ENCODE measurements around the gene DDX24.
"Not testable (repeated sequence)": the region's sequence is repeated elsewhere in the genome, so short reads cannot be mapped to it uniquely, and the experiment has no call there.

DDX24 gene

GRCh38 chr14:94079891-94080620 lies 946 bp downstream of the DDX24 start:
- DNase-seq (ENCODE audit: low read depth) = no peak

DNA sequence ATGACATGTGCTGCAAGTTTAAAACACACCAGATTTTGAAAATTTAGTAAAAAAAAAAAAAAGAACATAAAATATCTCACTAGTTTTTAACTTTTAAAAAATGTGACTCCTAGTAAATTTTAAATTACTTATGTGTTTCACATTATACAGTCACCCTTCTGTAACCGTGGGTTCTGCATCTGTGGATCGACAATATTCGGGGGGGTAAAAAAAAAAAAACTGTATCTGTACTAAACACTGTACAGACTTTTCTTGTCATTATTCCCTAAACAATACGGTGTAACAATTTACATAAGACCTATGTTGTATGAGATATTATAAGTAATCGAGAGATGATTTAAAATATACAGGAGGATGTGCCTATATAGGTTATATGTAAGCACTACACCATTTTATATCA lies 3.2 kb downstream of the DDX24 start:
- no peak for DNase-seq (ENCODE audit: low read depth)

DNA sequence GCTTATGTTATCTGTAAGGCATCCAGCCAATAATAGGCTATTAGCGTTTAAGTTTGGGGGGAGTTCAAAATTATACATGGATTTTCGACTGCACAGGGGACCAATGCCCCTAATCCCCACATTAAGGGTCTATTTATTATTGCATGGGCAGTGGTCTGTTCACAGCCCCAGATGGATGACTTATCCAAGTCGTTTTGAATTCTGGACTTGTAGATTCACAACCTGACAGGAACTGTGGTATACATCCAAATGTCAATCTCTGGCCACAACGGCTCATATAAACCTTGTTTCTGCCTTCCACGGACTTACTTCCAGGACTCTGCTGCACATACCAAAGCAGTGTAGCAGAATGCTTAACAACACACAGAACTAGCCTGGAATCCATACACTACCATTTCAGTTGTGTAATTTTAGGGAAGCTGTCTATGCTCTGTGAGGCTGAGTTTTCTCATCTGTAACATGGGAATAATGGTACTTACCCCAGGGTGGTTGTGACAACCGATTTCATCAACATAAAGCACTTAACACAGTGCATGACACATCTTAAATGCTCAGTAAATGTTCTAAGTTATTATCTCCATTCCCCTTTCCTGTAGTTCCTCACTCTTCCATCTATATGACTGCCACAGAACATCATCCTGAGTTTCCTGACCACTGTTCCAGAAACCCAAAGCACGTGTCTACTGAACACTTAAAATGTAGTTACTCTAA lies 3.7 kb downstream of the DDX24 start:
- no peak for DNase-seq (ENCODE audit: low read depth)

GRCh38 chr14:94075008-94075407 lies 6.0 kb downstream of the DDX24 start:
- DNase-seq (ENCODE audit: low read depth) = no peak

- DNase-seq (ENCODE audit: low read depth) = no peak
Observed at GRCh38 chr14:94074534-94074933, 6.5 kb downstream of the DDX24 start.

DNA sequence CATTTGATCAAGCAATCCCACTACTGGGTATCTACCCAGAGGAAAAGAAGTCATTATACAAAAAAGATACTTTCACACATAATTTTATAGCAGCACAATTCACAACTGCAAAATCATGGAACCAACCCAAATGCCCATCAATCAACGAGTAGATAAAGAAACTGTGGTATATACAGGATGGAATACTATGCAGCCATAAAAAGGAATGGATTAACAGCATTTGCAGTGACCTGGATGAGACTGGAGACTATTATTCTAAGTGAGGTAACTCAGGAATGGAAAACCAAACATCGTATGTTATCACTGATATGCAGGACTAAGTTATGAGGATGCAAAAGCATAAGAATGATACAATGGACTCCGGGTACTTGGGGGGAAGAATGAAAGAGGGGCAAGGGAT lies 8.9 kb downstream of the DDX24 start:
- DNase-seq (ENCODE audit: low read depth) = not testable (repeated sequence)

- DNase-seq (ENCODE audit: low read depth) = no peak
Observed at GRCh38 chr14:94066089-94066676, 14.8 kb downstream of the DDX24 start.

- DNase-seq (ENCODE audit: low read depth) = no peak
Observed at GRCh38 chr14:94062344-94062940, 18.6 kb downstream of the DDX24 start.

GRCh38 chr14:94059998-94060397 lies 21.0 kb downstream of the DDX24 start:
- DNase-seq (ENCODE audit: low read depth) = no peak

DNA sequence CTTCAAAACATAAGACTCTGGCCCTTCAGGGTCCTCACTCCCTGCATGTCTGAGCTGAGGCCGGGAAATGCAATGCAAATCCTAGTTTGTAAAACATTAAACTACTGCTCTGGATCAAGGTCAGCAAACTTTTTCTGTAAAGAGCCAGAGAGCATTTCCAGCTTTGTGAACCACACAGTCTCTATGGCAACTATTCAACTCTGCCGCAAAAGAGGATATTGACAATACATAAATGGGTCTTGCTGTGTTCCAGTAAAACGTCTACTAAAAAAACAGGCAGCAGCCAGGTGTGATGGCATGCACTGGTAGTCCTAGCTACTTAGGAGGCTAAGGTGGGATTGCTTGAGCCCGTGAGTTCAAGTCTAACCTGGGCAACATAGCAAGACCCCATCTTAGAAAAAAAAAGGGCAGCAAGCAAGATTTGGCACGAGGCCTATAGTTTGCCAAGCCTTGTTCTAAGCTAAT lies 22.3 kb downstream of the DDX24 start:
- no peak for DNase-seq (ENCODE audit: low read depth)

- no peak for DNase-seq (ENCODE audit: low read depth)
Observed at GRCh38 chr14:94058128-94058673, 22.8 kb downstream of the DDX24 start.

DNA sequence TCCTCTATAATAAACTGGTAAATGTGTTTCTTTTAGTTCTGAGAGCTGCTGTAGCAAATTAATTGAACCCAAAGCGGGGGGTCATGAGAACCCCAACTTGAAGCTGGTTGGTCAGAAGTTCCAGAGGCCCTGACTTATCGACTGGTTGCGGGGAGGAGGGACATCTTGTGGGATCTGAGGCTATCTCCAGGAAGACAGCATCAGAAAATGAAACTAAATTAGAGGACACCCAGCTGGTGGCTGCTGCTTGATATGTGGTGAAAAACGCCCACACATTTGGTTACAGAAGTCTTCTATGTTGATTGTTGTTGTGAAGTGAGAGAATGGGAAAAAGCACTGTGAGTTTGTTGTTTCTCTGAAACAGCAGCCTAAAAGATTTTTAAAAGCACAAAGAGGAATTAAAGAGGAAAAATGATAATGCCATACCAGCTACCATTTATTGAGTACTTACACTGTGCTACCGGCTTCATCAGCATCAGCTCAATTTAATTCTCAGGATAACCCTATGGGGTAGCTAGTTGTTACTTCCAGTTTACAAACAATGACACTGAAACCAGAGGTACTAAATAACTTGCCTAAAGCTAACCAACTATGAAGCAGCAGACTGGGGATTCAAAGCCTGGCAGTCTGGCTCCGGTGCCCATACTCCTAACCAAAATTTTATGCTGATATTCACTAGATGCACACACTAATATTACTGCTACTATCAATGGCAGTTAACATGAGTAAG lies 24.3 kb downstream of the DDX24 start:
- no peak for DNase-seq (ENCODE audit: low read depth)

DNA sequence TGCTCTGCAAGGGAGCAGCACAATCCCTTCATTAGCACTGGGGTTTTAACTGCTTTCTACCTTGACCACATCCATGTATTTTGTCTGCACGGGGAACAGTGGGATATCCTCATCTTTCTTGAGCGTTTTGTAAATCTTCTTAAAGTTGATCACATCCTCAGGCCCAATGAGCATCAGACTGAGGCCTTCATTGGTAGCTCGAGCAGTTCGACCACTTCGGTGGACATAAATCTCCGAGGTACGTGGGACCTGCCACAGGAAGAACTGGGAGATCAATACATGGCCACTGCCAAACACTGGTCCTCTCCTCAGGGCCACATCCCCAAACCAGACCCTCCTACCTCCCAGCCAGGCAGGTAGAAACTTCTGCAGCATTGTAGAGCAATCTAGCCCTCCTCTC lies 26.1 kb downstream of the DDX24 start:
- DNase-seq (ENCODE audit: low read depth) = no peak

DNA sequence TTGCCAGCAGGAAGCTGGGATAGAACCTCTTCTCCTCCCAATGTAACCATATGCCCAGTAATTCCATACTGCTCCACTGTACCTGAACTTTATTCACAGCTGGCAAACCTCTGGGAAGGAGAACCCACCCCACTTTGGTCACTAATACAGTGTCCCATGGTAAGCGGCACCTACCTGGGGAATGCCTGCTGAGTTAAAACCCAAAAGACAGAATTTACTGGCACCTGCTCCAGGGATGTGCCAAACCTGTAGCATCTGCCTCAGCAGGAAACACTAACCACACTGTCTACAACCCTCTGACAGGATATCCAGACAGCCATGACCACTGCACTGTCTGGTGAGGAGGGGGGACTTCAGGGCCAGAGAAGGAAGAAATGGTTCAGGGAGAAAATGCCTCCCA lies 26.6 kb downstream of the DDX24 start:
- no peak for DNase-seq (ENCODE audit: low read depth)

GRCh38 chr14:94052662-94053061 lies 28.3 kb downstream of the DDX24 start:
- no peak for DNase-seq (ENCODE audit: low read depth)

GRCh38 chr14:94052199-94052598 lies 28.8 kb downstream of the DDX24 start:
- no peak for DNase-seq (ENCODE audit: low read depth)

GRCh38 chr14:94051779-94052178 lies 29.2 kb downstream of the DDX24 start:
- DNase-seq (ENCODE audit: low read depth) = no peak

DNA sequence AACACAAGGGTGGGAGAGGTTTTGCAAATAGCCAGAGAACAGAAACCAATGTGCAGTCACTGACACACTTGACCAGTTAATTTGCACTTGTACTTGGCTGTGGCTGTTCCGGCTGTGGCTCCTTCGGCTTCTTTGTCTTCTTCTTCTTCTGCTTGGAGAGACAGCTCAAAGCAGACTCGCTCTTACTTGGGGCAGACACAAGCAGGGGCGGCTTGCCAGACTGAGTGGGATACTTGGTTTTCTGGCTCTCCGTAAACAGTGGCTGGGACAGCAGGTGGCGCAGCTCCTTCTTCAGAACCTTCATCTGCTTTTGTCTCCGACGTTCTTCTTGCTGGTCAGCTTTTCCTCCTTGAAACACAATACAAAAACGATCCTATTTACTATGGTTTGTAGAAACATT lies 29.9 kb downstream of the DDX24 start:
- DNase-seq (ENCODE audit: low read depth) = no peak

- DNase-seq (ENCODE audit: low read depth) = no peak
Observed at GRCh38 chr14:94050231-94050880, 30.6 kb downstream of the DDX24 start.

GRCh38 chr14:94049625-94050023 lies 31.4 kb downstream of the DDX24 start:
- DNase-seq (ENCODE audit: low read depth) = no peak
